Measurements from ENCODE around the gene KIF5C.

KIF5C gene

DNA sequence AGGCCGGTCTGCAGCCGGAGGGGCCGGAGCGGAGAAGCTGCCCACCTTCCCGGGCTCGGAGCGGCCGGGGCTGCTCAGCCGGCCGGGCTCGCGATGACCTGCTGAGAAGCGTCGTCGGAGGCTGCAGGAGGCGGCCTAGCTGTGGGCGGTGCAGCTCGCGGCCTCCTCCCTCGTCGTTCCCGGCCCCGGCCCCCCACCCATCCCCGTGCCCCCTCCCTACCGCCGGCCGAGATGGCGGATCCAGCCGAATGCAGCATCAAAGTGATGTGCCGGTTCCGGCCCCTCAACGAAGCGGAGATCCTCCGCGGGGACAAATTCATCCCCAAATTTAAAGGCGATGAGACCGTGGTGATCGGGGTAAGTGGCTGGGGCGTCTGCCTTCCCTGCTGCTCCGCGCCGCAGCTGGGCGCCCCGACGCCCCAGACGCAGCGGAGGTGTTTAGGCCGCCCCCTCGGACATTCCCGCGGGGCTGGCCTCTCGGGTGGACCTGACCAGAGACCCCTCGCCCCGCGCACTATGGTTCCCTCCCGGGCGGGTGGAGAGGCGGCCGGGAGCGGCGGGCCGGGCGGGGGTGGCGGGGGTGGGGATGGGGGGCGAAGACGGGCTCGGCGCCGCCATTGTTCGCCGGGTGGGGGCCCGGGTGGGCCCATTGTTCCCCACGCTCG lies 492 bp downstream of the KIF5C start:
- TF ChIP-seq, protein P1, sequence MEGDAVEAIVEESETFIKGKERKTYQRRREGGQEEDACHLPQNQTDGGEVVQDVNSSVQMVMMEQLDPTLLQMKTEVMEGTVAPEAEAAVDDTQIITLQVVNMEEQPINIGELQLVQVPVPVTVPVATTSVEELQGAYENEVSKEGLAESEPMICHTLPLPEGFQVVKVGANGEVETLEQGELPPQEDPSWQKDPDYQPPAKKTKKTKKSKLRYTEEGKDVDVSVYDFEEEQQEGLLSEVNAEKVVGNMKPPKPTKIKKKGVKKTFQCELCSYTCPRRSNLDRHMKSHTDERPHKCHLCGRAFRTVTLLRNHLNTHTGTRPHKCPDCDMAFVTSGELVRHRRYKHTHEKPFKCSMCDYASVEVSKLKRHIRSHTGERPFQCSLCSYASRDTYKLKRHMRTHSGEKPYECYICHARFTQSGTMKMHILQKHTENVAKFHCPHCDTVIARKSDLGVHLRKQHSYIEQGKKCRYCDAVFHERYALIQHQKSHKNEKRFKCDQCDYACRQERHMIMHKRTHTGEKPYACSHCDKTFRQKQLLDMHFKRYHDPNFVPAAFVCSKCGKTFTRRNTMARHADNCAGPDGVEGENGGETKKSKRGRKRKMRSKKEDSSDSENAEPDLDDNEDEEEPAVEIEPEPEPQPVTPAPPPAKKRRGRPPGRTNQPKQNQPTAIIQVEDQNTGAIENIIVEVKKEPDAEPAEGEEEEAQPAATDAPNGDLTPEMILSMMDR (IDR thresholded peaks at IDR 0.05; ENCODE audit: low read depth, low read length, missing control alignments): no peak
- no peak for DNase-seq (ENCODE audit: extremely low read depth, low read depth)
- no peak overlapping the region for H3K4me3 ChIP-seq (replicated peaks; ENCODE audit: low read depth, low read length)

DNA sequence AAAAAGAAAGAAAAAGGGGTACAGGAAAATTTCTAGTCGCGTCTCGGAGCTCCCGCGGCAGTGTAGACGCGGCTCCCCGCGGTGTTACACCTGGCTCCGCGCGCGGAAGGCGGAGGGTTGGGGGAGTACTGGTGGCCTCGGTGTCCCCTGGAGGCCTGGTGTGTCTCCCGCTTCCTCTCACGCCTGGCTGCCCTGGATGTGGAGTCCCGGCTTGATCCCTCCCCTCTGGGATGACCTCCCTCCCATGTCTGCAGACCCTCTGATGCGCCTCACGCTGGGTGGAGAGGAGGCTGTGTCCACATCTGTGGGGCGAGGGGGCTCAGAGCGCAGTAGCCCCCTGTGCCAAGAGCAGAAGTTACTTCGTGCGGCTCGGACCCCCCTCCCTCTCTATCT lies 1.2 kb downstream of the KIF5C start:
- no peak for DNase-seq (ENCODE audit: extremely low read depth, low read depth)
- TF ChIP-seq, protein P1 (IDR thresholded peaks at IDR 0.05; ENCODE audit: low read depth, low read length, missing control alignments): no peak
- no peak overlapping the region for H3K4me3 ChIP-seq (replicated peaks; ENCODE audit: low read depth, low read length)

DNA sequence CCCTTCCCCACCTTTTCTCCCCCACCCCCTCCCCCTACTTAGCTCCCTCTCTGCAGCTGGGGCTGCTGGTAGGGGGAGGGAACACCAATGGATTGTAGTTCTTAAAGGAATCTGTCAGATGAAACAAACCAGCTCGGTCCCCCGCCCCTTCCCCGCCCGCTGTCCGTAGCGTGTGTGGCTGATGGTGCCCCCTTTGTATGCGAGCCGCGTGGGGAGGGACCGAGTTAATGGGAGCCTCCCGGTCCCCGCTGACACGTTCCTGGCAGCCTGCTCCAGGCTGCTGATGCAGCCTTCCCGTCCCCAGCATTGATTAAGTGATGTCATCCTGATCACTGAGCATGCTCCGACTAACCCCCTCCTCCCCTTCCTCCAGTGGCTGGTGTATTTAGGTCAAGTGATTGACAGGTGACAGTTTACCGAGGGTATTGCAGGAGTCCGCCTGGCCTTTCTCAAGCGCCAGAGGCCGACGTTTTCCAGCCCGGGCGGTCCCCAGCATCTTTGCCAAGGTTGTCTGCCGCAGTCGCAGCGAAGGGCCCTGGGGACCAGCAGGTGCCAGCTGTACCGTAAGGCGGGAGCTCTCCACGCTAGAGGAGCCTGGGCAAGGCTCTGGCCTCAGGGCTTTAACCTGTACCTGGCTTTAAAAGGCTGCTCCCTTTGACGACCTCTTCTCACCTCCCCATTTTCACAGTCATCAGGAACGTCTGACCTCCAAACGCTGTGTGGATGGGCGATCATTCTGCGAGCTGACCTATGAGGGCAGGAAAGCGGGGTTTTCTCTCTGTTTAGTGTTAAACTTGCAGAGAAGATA lies 1.8 kb downstream of the KIF5C start:
- TF ChIP-seq, protein P1 (IDR thresholded peaks at IDR 0.05; ENCODE audit: low read depth, low read length, missing control alignments): no peak
- DNase-seq (ENCODE audit: extremely low read depth, low read depth): no peak
- no peak overlapping the region for H3K4me3 ChIP-seq (replicated peaks; ENCODE audit: low read depth, low read length)

DNA sequence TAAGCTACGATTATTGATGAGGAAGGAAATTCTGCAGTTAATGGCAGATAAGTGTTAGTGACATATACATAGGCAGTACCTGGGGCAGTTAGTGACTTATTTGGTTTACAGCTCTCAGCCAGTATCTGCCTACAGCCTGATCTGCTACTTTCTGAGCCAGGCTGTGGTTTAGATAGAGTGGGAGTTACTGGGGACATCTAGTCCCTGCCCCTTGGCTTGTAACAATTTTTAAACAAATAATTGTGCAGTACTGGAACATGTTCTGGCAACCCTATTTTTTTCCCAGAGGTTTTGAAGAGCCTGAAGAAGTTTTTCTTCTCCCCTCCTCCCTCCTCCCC lies 2.3 kb downstream of the KIF5C start:
- TF ChIP-seq, protein P1 (IDR thresholded peaks at IDR 0.05; ENCODE audit: low read depth, low read length, missing control alignments): no peak
- no peak overlapping the region for H3K4me3 ChIP-seq (replicated peaks; ENCODE audit: low read depth, low read length)
- no peak for DNase-seq (ENCODE audit: extremely low read depth, low read depth)

DNA sequence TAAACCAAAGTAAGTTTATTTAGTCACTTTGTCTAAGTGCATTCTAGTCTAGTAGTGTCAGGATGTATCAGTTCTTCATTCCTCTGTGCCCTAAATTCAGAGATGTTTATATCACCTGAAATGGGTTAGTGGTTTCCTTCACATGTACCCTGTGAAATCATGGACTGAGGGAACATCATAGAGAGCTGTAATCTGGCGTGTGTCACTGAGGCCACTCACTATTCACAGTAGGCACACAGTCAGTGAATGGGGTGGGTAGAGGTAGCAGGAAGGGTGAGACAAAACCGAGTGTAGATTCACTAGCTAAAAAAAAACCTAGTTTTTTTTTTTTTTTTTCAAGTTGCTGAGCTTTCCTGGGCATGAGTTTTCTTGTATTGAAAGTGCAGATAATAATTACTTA lies 5.6 kb downstream of the KIF5C start:
- TF ChIP-seq, protein P1 (IDR thresholded peaks at IDR 0.05; ENCODE audit: low read depth, low read length, missing control alignments): no peak
- no peak overlapping the region for H3K4me3 ChIP-seq (replicated peaks; ENCODE audit: low read depth, low read length)
- DNase-seq (ENCODE audit: extremely low read depth, low read depth): no peak

DNA sequence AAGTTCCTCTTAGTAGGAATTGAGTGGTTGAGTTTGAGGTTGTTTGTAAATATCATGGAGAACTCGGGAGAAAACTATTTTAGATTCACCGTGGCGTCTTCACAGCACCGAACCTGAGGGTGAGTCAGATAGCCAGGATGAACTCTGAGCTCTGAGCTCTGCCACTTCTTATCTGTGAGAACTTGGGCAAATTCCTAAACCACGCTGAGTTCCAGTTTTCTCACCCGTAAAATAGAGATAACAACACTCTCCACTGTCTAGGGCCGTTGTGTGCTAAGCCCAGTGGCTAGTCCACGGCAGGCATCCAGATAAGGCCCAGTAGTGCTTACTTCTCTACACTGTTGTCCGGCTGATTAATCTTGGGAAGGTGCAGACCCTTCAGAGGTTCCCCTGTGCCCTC lies 7.0 kb downstream of the KIF5C start:
- H3K4me3 ChIP-seq (replicated peaks; ENCODE audit: low read depth, low read length): no peak overlapping the region
- DNase-seq (ENCODE audit: extremely low read depth, low read depth): no peak
- TF ChIP-seq, protein P1 (IDR thresholded peaks at IDR 0.05; ENCODE audit: low read depth, low read length, missing control alignments): no peak
